ENCODE measurements around the gene TAP2.
"Not testable (repeated sequence)": the region's sequence is repeated elsewhere in the genome, so short reads cannot be mapped to it uniquely, and the experiment has no call there.

Gene TAP2

GRCh38 chr6:32837651-32838113 lies 857 bp downstream of the TAP2 start:
- in situ Hi-C loops (cut with MboI; ENCODE audit: low sequenced_read_pairs), result no loop called here

GRCh38 chr6:32836873-32837272 lies 1.7 kb downstream of the TAP2 start:
- in situ Hi-C loops (cut with MboI; ENCODE audit: low sequenced_read_pairs), result no loop called here

GRCh38 chr6:32835167-32835893 lies 3.2 kb downstream of the TAP2 start:
- in situ Hi-C loops (cut with MboI; ENCODE audit: low sequenced_read_pairs), result no loop called here

GRCh38 chr6:32833664-32834063 lies 4.9 kb downstream of the TAP2 start:
- in situ Hi-C loops (cut with MboI; ENCODE audit: low sequenced_read_pairs), result no loop called here

GRCh38 chr6:32832535-32832934 lies 6.0 kb downstream of the TAP2 start:
- in situ Hi-C loops (cut with MboI; ENCODE audit: low sequenced_read_pairs), result no loop called here

- in situ Hi-C loops (cut with MboI; ENCODE audit: low sequenced_read_pairs), result no loop called here
These were observed 7.6 kb downstream of the TAP2 start for GRCh38 chr6:32830936-32831335.

- in situ Hi-C loops (cut with MboI; ENCODE audit: low sequenced_read_pairs), result no loop called here
These were observed 8.5 kb downstream of the TAP2 start for GRCh38 chr6:32830017-32830416.

- in situ Hi-C loops (cut with MboI; ENCODE audit: low sequenced_read_pairs), result no loop called here
These were observed 9.0 kb downstream of the TAP2 start for GRCh38 chr6:32829495-32829894.

GRCh38 chr6:32827025-32827424 lies 11.5 kb downstream of the TAP2 start:
- in situ Hi-C loops (cut with MboI; ENCODE audit: low sequenced_read_pairs), result no loop called here

GRCh38 chr6:32825966-32826365 lies 12.6 kb downstream of the TAP2 start:
- in situ Hi-C loops (cut with MboI; ENCODE audit: low sequenced_read_pairs), result no loop called here

GRCh38 chr6:32819729-32820128 lies 18.8 kb downstream of the TAP2 start:
- in situ Hi-C loops (cut with MboI; ENCODE audit: low sequenced_read_pairs), result no loop called here

GRCh38 chr6:32818867-32819266 lies 19.7 kb downstream of the TAP2 start:
- in situ Hi-C loops (cut with MboI; ENCODE audit: low sequenced_read_pairs), result no loop called here

- in situ Hi-C loops (cut with MboI; ENCODE audit: low sequenced_read_pairs), result no loop called here
These were observed 21.8 kb downstream of the TAP2 start, which contains the start of gene HLA-DOB for GRCh38 chr6:32816746-32817204. HLA-DOB (minus strand) TSS chr6:32817002; CDS start chr6:32816951, 51 bp downstream.

- in situ Hi-C loops (cut with MboI; ENCODE audit: low sequenced_read_pairs), result no loop called here
These were observed 22.5 kb downstream of the TAP2 start for GRCh38 chr6:32815996-32816395.

- in situ Hi-C loops (cut with MboI; ENCODE audit: low sequenced_read_pairs), result no loop called here
These were observed 23.4 kb downstream of the TAP2 start for GRCh38 chr6:32815115-32815514.

- in situ Hi-C loops (cut with MboI; ENCODE audit: low sequenced_read_pairs), result no loop called here
These were observed 24.4 kb downstream of the TAP2 start for GRCh38 chr6:32814145-32814544.

GRCh38 chr6:32809171-32809570 lies 29.4 kb downstream of the TAP2 start:
- in situ Hi-C loops (cut with MboI; ENCODE audit: low sequenced_read_pairs), result no loop called here

GRCh38 chr6:32807020-32807580 lies 31.4 kb downstream of the TAP2 start:
- in situ Hi-C loops (cut with MboI; ENCODE audit: low sequenced_read_pairs), result no loop called here

- in situ Hi-C loops (cut with MboI; ENCODE audit: low sequenced_read_pairs), result not testable (repeated sequence)
These were observed 33.1 kb downstream of the TAP2 start for GRCh38 chr6:32805404-32805803.

GRCh38 chr6:32803416-32803815 lies 35.1 kb downstream of the TAP2 start:
- in situ Hi-C loops (cut with MboI; ENCODE audit: low sequenced_read_pairs), result no loop called here

GRCh38 chr6:32799740-32800139 lies 38.8 kb downstream of the TAP2 start:
- in situ Hi-C loops (cut with MboI; ENCODE audit: low sequenced_read_pairs), result loop anchor here (10.0 kb wide), 1 partner anchor 385 kb away; no protein-coding TSS in a partner anchor

GRCh38 chr6:32799168-32799567 lies 39.4 kb downstream of the TAP2 start:
- in situ Hi-C loops (cut with MboI; ENCODE audit: low sequenced_read_pairs), result loop anchor here (10.0 kb wide), 1 partner anchor 384 kb away; no protein-coding TSS in a partner anchor
